HCT116 (cell line): Measurements from ENCODE around the gene DBN1. TPM values are rescaled to one million over a fixed set of nuclear protein-coding genes. Genes with fewer than 3 reads are reported as not detected.

ENCODE experiments used
- ATAC-seq: fragments of 200-7000 bp; cut with Tn5 transposase; 2 replicates; pipeline ENCODE4 v1.9.1; 2020; ENCODE audit warnings: mild to moderate bottlenecking, moderate library complexity
- BruUV-seq: library from RNA; stranded (reverse); fragments of 400-500 nt; replicated peaks from 2 replicates; lab custom pipeline; 2021; lab: Mats Ljungman, UMichigan
- CTCF ChIA-PET: fragments of 300-600 bp; sonication (Branson Sonifier 250); formaldehyde crosslinking; loops from one replicate; lab custom pipeline; 2021; ENCODE audit warnings: antibody characterized with exemption; lab: Charles Lee
- POLR2A ChIA-PET: fragments of 300-600, 350-600 bp; sonication (Branson Sonifier 250); formaldehyde crosslinking; loops from one replicate; lab custom pipeline; 2021; ENCODE audit warnings: antibody characterized with exemption; lab: Charles Lee
- RAD21 ChIA-PET, 2 experiments: fragments of 300-600 bp; sonication (Branson Sonifier 250); formaldehyde crosslinking; loops; one replicate each; lab custom pipeline; 2023; ENCODE audit warnings: low total read pairs in 2 of 2; ENCODE audit not compliant: uncharacterized antibody in 2 of 2, unreplicated experiment in 2 of 2, low non-redundant PET in 1 of 2; lab: Charles Lee
- DNase-seq: peaks from one replicate; pipeline ENCODE4 v3.0.0-alpha.2; 2010; ENCODE audit warnings: low read depth, low spot score
- H2AFZ ChIP-seq: fragments of 200-600 bp; shearing (Covaris generic), sonication (generic); 2 replicates; pipeline ENCODE4 v1.6.1; 2017; ENCODE audit warnings: low read depth, mixed run types, mixed read lengths, antibody characterized with exemption, low read length; ENCODE audit not compliant: poor library complexity, severe bottlenecking
- H3K27ac ChIP-seq: 2 replicates; pipeline ENCODE4 v1.5.1; 2012; ENCODE audit warnings: low read depth, low read length
- H3K27me3 ChIP-seq: fragments of 200-600 bp; sonication (generic); 2 replicates; pipeline ENCODE4 v1.6.1; 2016; ENCODE audit warnings: mixed run types, low read length, mixed read lengths; ENCODE audit not compliant: insufficient read depth
- H3K36me3 ChIP-seq, 2 experiments: fragments of 200-500 bp in 1 of 2; fragments of 200-600 bp in 1 of 2; sonication (Bioruptor generic) in 1 of 2; sonication (generic) in 1 of 2; 2 replicates each; pipeline versions ENCODE4 v1.5.1 to v1.6.1; 2014 to 2016; ENCODE audit warnings: low read length in 2 of 2, inconsistent platforms in 1 of 2, mixed read lengths in 1 of 2, mixed run types in 1 of 2; ENCODE audit not compliant: insufficient read depth in 2 of 2, control insufficient read depth in 1 of 2
- H3K4me1 ChIP-seq, 2 experiments: fragments of 200-600 bp in 1 of 2; sonication (generic) in 1 of 2; 2 replicates each; pipeline versions ENCODE4 v1.5.1 to v1.6.1; 2012 to 2017; ENCODE audit warnings: low read length in 2 of 2, inconsistent platforms in 1 of 2, mild to moderate bottlenecking in 1 of 2, mixed read lengths in 1 of 2, mixed run types in 1 of 2, moderate library complexity in 1 of 2; ENCODE audit not compliant: insufficient read depth in 2 of 2, control insufficient read depth in 1 of 2
- H3K4me2 ChIP-seq: fragments of 200-600 bp; sonication (generic); 2 replicates; pipeline ENCODE4 v1.6.1; 2017; ENCODE audit warnings: mixed run types, low read length, mixed read lengths
- H3K4me3 ChIP-seq, 2 experiments: fragments of 200-600 bp in 1 of 2; sonication (generic) in 1 of 2; replicated peaks in 1 of 2; 2 replicates each; pipeline ENCODE4 v1.5.1; 2011 to 2016; ENCODE audit warnings: low read length in 2 of 2, control low read depth in 1 of 2, low read depth in 1 of 2, mild to moderate bottlenecking in 1 of 2, mixed read lengths in 1 of 2, mixed run types in 1 of 2
- H3K79me2 ChIP-seq: fragments of 200-600 bp; sonication (generic); 2 replicates; pipeline ENCODE4 v1.6.1; 2017; ENCODE audit warnings: mild to moderate bottlenecking, mixed run types, low read length, moderate library complexity, mixed read lengths; ENCODE audit not compliant: insufficient read depth
- H3K9ac ChIP-seq: fragments of 200-600 bp; sonication (generic); 2 replicates; pipeline ENCODE4 v1.6.1; 2016; ENCODE audit warnings: low read length, mixed read lengths
- H3K9me2 ChIP-seq: fragments of 200-600 bp; sonication (generic), shearing (Covaris generic); 2 replicates; pipeline ENCODE4 v1.6.1; 2017; ENCODE audit warnings: mixed run types, mild to moderate bottlenecking, moderate library complexity; ENCODE audit not compliant: insufficient read depth
- H3K9me3 ChIP-seq, 2 experiments: fragments of 200-500 bp in 1 of 2; fragments of 200-600 bp in 1 of 2; sonication (Bioruptor generic) in 1 of 2; sonication (generic) in 1 of 2; 2 replicates each; pipeline ENCODE4 v1.6.1; 2014 to 2017; ENCODE audit warnings: low read length in 2 of 2, mixed read lengths in 2 of 2, inconsistent platforms in 1 of 2, low read depth in 1 of 2, mild to moderate bottlenecking in 1 of 2, mixed run types in 1 of 2, moderate library complexity in 1 of 2; ENCODE audit not compliant: control insufficient read depth in 1 of 2, insufficient read depth in 1 of 2
- H4K20me1 ChIP-seq: fragments of 200-600 bp; sonication (generic), shearing (Covaris generic); 2 replicates; pipeline ENCODE4 v1.6.1; 2017; ENCODE audit warnings: mixed run types, mild to moderate bottlenecking, moderate library complexity; ENCODE audit not compliant: insufficient read depth
- POLR2AphosphoS5 ChIP-seq: IDR thresholded peaks from 2 replicates; pipeline ENCODE4 v1.6.1; 2011; ENCODE audit warnings: mild to moderate bottlenecking, low read depth, low read length, moderate library complexity
- SRF ChIP-seq: IDR thresholded peaks from 2 replicates; pipeline ENCODE4 v1.6.1; 2012; ENCODE audit warnings: low read depth
- intact Hi-C: fragments of 100-400 bp; cut with micrococcal nuclease; formaldehyde crosslinking; loops from 2 replicates; pipeline ENCODE4 v1.10.0; 2022
- total RNA-seq: library from RNA; stranded (reverse); gene quantifications from one replicate; pipeline ENCODE4 v1.2.1, GENCODE V29; 2021; ENCODE audit not compliant: unreplicated experiment
- TF ChIP-seq, protein P1 (sequence below), 3 experiments: fragments of 200-600 bp in 1 of 3; sonication (generic) in 1 of 3; IDR thresholded peaks in 2 of 3; conservative IDR thresholded peaks in 1 of 3; 2 replicates each; pipeline ENCODE4 v1.5.1; 2012 to 2017; ENCODE audit warnings: low read depth in 2 of 3, low read length in 2 of 3, antibody characterized with exemption in 1 of 3, borderline replicate concordance in 1 of 3, control low read depth in 1 of 3, mild to moderate bottlenecking in 1 of 3, mixed read lengths in 1 of 3, mixed run types in 1 of 3, moderate library complexity in 1 of 3; ENCODE audit not compliant: insufficient read depth in 1 of 3

Gene DBN1
- total RNA-seq, 1 experiment from 2014 or later = 144 TPM

- H4K20me1 ChIP-seq = peaks cover 7% of the 10 kb centered on the region; the same call in 1 of the 2 replicates
- no peaks in the 10 kb centered on the region for H3K27me3 ChIP-seq
- peaks cover 38 to 71% of the 10 kb centered on the region in 2 experiments for H3K4me1 ChIP-seq
- POLR2A ChIA-PET = interaction anchor here (0.6 to 6.4 kb wide), 10 partner anchors 9 to 410 kb away, joined by 3 to 54 read pairs (median 7); partner anchors contain the start of genes DBN1 and FGFR4
- peak overlapping the region; percentile 96 for H3K27ac ChIP-seq
- CTCF ChIA-PET = interaction anchor here (1.0 to 4.1 kb wide), 12 partner anchors 10 to 187 kb away, joined by 3 to 28 read pairs (median 7); partner anchors contain the start of gene PRR7
- H3K79me2 ChIP-seq = peaks cover 49% of the 10 kb centered on the region
- H2AFZ ChIP-seq = no peak overlapping the region
- no peaks in the 10 kb centered on the region for H3K9me3 ChIP-seq
- no peak for TF ChIP-seq POLR2AphosphoS5
- no peak for TF ChIP-seq SRF
- TF ChIP-seq, protein P1, sequence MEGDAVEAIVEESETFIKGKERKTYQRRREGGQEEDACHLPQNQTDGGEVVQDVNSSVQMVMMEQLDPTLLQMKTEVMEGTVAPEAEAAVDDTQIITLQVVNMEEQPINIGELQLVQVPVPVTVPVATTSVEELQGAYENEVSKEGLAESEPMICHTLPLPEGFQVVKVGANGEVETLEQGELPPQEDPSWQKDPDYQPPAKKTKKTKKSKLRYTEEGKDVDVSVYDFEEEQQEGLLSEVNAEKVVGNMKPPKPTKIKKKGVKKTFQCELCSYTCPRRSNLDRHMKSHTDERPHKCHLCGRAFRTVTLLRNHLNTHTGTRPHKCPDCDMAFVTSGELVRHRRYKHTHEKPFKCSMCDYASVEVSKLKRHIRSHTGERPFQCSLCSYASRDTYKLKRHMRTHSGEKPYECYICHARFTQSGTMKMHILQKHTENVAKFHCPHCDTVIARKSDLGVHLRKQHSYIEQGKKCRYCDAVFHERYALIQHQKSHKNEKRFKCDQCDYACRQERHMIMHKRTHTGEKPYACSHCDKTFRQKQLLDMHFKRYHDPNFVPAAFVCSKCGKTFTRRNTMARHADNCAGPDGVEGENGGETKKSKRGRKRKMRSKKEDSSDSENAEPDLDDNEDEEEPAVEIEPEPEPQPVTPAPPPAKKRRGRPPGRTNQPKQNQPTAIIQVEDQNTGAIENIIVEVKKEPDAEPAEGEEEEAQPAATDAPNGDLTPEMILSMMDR (IDR thresholded peaks at IDR 0.05 in 2 of 3, conservative IDR thresholded peaks at IDR 0.05 in 1 of 3; ENCODE audit: borderline replicate concordance in 1 of 3, insufficient read depth in 1 of 3, low read depth in 2 of 3, low read length in 2 of 3) = peak in 2 of 3 experiments; percentile 50 to 52; a peak in 3 of 6 replicates
- TF ChIP-seq, all 23 proteins: peak for 1
- Histone ChIP-seq H3K4me2 (peak overlapping the region; percentile 99), H3K36me3 (peaks cover 0 to 7% of the 10 kb centered on the region in 2 experiments; a peak in 2 of 4 replicates), H3K9me2 (no peaks in the 10 kb centered on the region), H3K4me3 (peak overlapping the region; percentile 88 to 89), H3K9ac (peak overlapping the region; percentile 94)
- RAD21 ChIA-PET = interaction anchor here in 1 of 2 experiments (0.7 kb wide), 1 partner anchor 113 kb away, joined by 5 read pairs; no protein-coding TSS in a partner anchor
- DNase-seq (peak; percentile 44), ATAC-seq (peak; percentile 35)
- no TSS peak for BruUV-seq
- intact Hi-C loops = loop anchor here (1.0 to 5.0 kb wide), 5 partner anchors 21 to 184 kb away; partner anchors contain the start of genes B4GALT7, MXD3 and PFN3
These were observed 22.8 kb upstream of the DBN1 start for GRCh38 chr5:177496070-177496726.
